CD14-positive monocyte (primary cell): ENCODE data around the gene NECAB2. TPM values are rescaled to one million over a fixed set of nuclear protein-coding genes. Genes with fewer than 3 reads are reported as not detected.

Experiments used
- DNase-seq, 3 donors: peaks; one replicate each; pipeline ENCODE4 v3.0.0-alpha.2; 2011 to 2022
- H2AFZ ChIP-seq: 2 replicates; pipeline ENCODE4 v1.6.0; 2012; ENCODE audit warnings: mild to moderate bottlenecking, low read depth, low read length, inconsistent platforms; ENCODE audit not compliant: insufficient read depth, poor library complexity, severe bottlenecking
- H3K27ac ChIP-seq, 2 donors: 1 replicate in 1 of 2; 2 replicates in 1 of 2; pipeline ENCODE4 v1.5.1; 2012 to 2013; ENCODE audit warnings: low read length in 2 of 2, control low read depth in 1 of 2, inconsistent platforms in 1 of 2, low read depth in 1 of 2, mild to moderate bottlenecking in 1 of 2
- H3K27me3 ChIP-seq, 2 donors: one replicate each; pipeline versions ENCODE4 v1.6.0 to v1.6.1; 2011 to 2013; ENCODE audit warnings: low read length in 2 of 2; ENCODE audit not compliant: control insufficient read depth in 2 of 2, insufficient read depth in 2 of 2
- H3K36me3 ChIP-seq, 2 donors: replicated peaks in 1 of 2; 1 replicate in 1 of 2; 2 replicates in 1 of 2; pipeline versions ENCODE4 v1.5.1 to v1.6.1; 2012 to 2013; ENCODE audit warnings: low read length in 2 of 2, control low read depth in 1 of 2, inconsistent platforms in 1 of 2, mild to moderate bottlenecking in 1 of 2; ENCODE audit not compliant: insufficient read depth in 2 of 2, control insufficient read depth in 1 of 2
- H3K4me1 ChIP-seq, 2 donors: 1 replicate in 1 of 2; 2 replicates in 1 of 2; pipeline versions ENCODE4 v1.5.1 to v1.6.1; 2012 to 2013; ENCODE audit warnings: low read length in 2 of 2, control low read depth in 1 of 2, inconsistent platforms in 1 of 2, mild to moderate bottlenecking in 1 of 2, moderate library complexity in 1 of 2; ENCODE audit not compliant: insufficient read depth in 2 of 2, control insufficient read depth in 1 of 2
- H3K4me2 ChIP-seq: replicated peaks from 2 replicates; pipeline ENCODE3; 2012; ENCODE audit warnings: low read length, moderate library complexity, mild to moderate bottlenecking; ENCODE audit not compliant: poor library complexity, severe bottlenecking; ENCODE audit errors: extremely low read depth
- H3K4me3 ChIP-seq, 3 experiments: fragments of 200-600 bp in 1 of 3; sonication (generic) in 1 of 3; replicated peaks in 1 of 3; 1 replicate in 2 of 3; 2 replicates in 1 of 3; pipeline ENCODE4 v1.5.1; 2011 to 2013; ENCODE audit warnings: low read length in 3 of 3, mild to moderate bottlenecking in 3 of 3, control low read depth in 2 of 3, low read depth in 2 of 3, inconsistent platforms in 1 of 3, moderate library complexity in 1 of 3
- H3K79me2 ChIP-seq: 2 replicates; pipeline ENCODE4 v1.6.0; 2012; ENCODE audit warnings: mild to moderate bottlenecking, control low read depth, inconsistent platforms, low read length, moderate library complexity; ENCODE audit not compliant: insufficient read depth
- H3K9ac ChIP-seq: 2 replicates; pipeline ENCODE4 v1.6.0; 2017; ENCODE audit warnings: low read length, mild to moderate bottlenecking; ENCODE audit not compliant: insufficient read depth, poor library complexity, severe bottlenecking
- H3K9me3 ChIP-seq, 2 donors: replicated peaks in 1 of 2; 1 replicate in 1 of 2; 2 replicates in 1 of 2; pipeline versions ENCODE4 v1.5.1 to v1.6.1; 2012 to 2013; ENCODE audit warnings: low read length in 2 of 2, control low read depth in 1 of 2; ENCODE audit not compliant: control insufficient read depth in 1 of 2, insufficient read depth in 1 of 2
- H4K20me1 ChIP-seq: 2 replicates; pipeline ENCODE4 v1.6.0; 2012; ENCODE audit warnings: mild to moderate bottlenecking, low read length, control low read depth, moderate library complexity; ENCODE audit not compliant: insufficient read depth
- H3K27ac Mint-ChIP-seq, 7 donors: one replicate each; pipeline ENCODE4 v1.8.0; 2020; ENCODE audit warnings: mild to moderate bottlenecking in 7 of 7, mixed read lengths in 7 of 7, moderate library complexity in 6 of 7, inconsistent platforms in 2 of 7
- H3K27me3 Mint-ChIP-seq, 3 donors: one replicate each; pipeline ENCODE4 v1.8.0; 2021 to 2022; ENCODE audit warnings: low read depth in 3 of 3, mild to moderate bottlenecking in 3 of 3, mixed read lengths in 3 of 3, moderate library complexity in 3 of 3, inconsistent platforms in 1 of 3
- H3K36me3 Mint-ChIP-seq, 2 donors: one replicate each; pipeline ENCODE4 v1.8.0; 2020; ENCODE audit warnings: mixed read lengths in 2 of 2, inconsistent platforms in 1 of 2, mild to moderate bottlenecking in 1 of 2
- H3K4me1 Mint-ChIP-seq: one replicate; pipeline ENCODE4 v1.8.0; 2020; ENCODE audit warnings: mild to moderate bottlenecking, mixed read lengths
- H3K4me3 Mint-ChIP-seq, 2 donors: one replicate each; pipeline ENCODE4 v1.8.0; 2020; ENCODE audit warnings: mild to moderate bottlenecking in 2 of 2, mixed read lengths in 2 of 2, moderate library complexity in 1 of 2
- H3K9me3 Mint-ChIP-seq, 7 donors: one replicate each; pipeline ENCODE4 v1.8.0; 2020 to 2022; ENCODE audit warnings: mixed read lengths in 7 of 7, mild to moderate bottlenecking in 6 of 7, moderate library complexity in 6 of 7, inconsistent platforms in 2 of 7
- CTCF ChIP-seq: fragments of 200-600 bp; IDR thresholded peaks from one replicate; pipeline ENCODE4 v1.8.0; 2022; ENCODE audit warnings: antibody characterized with exemption, mild to moderate bottlenecking
- WGBS: methylation state at CpG from one replicate; pipeline ENCODE4 v1.1.5; 2013; ENCODE audit warnings: missing lambda C conversion rate; ENCODE audit not compliant: insufficient coverage; 5-methylcytosine and 5-hydroxymethylcytosine counted together
- intact Hi-C, 2 donors: fragments of 100-400 bp; cut with micrococcal nuclease; formaldehyde crosslinking; loops; one replicate each; pipeline versions ENCODE4 v1.15.0 to v1.15.1; 2023
- polyA plus RNA-seq, 3 donors: library from polyadenylated mRNA; depleted of rRNA in 1 of 3; unstranded in 2 of 3; stranded (reverse) in 1 of 3; fragments of 300-500 nt in 2 of 3; fragments of >200 nt in 1 of 3; fragmentation: Illumina TruSeq in 2 of 3; gene quantifications; 1 replicate in 2 of 3; 2 replicates in 1 of 3; pipeline ENCODE4 v1.2.3, GENCODE V29; 2012 to 2021

NECAB2 gene
- polyA plus RNA-seq, 3 donors: 0.33 to 1.4 (median 0.52) TPM

GRCh38 chr16:84007965-84008364 lies 39.9 kb downstream of the NECAB2 start:
- 80% methylated on average over 3 of the region's 8 CpGs for WGBS
- H3K79me2 ChIP-seq: no peaks in the 10 kb centered on the region
- H3K9ac ChIP-seq: no peak overlapping the region

GRCh38 chr16:84009282-84009681 lies 41.2 kb downstream of the NECAB2 start:
- Histone ChIP-seq H3K36me3 (no peaks in the 10 kb centered on the region), H3K9ac (no peak overlapping the region), H3K27ac (no peak overlapping the region), H3K4me2 (no peak overlapping the region), H3K27me3 (peaks cover 0 to 17% of the 10 kb centered on the region in 2 donors), H3K79me2 (no peaks in the 10 kb centered on the region), H3K4me3 (no peak overlapping the region), H3K4me1 (peaks cover 5% of the 10 kb centered on the region in 2 donors), H2AFZ (no peak overlapping the region), H4K20me1 (no peaks in the 10 kb centered on the region), H3K9me3 (peaks cover 0 to 8% of the 10 kb centered on the region in 2 donors)
- no peak overlapping the region for H3K27ac Mint-ChIP-seq
- 82% methylated on average over 6 of the region's 6 CpGs for WGBS
- no peak for DNase-seq
- intact Hi-C loops: no loop called here
- H3K9me3 Mint-ChIP-seq: peaks cover 1 to 12% (median 5%) of the 10 kb centered on the region in 7 donors
- H3K4me3 Mint-ChIP-seq: no peak overlapping the region
- H3K27me3 Mint-ChIP-seq: peaks cover 14 to 32% (median 20%) of the 10 kb centered on the region in 3 donors
- H3K36me3 Mint-ChIP-seq: no peaks in the 10 kb centered on the region
- no peak for TF ChIP-seq CTCF
- H3K4me1 Mint-ChIP-seq: peaks cover 4% of the 10 kb centered on the region

More at GRCh38 chr16:84007965-84008364, 39.9 kb downstream of the NECAB2 start:
- Mint-ChIP-seq H3K27ac (no peak overlapping the region), H3K4me1 (no peaks in the 10 kb centered on the region), H3K9me3 (peaks cover 0 to 5% (median 0%) of the 10 kb centered on the region in 7 donors), H3K27me3 (peaks cover 22 to 42% (median 24%) of the 10 kb centered on the region in 3 donors), H3K4me3 (no peak overlapping the region), H3K36me3 (no peaks in the 10 kb centered on the region)
- Histone ChIP-seq H2AFZ (no peak overlapping the region), H3K4me1 (no peaks in the 10 kb centered on the region), H3K4me2 (no peak overlapping the region), H3K9me3 (no peaks in the 10 kb centered on the region), H3K27ac (no peak overlapping the region), H3K36me3 (no peaks in the 10 kb centered on the region), H4K20me1 (no peaks in the 10 kb centered on the region), H3K27me3 (peaks cover 0 to 22% of the 10 kb centered on the region in 2 donors), H3K4me3 (no peak overlapping the region)
- DNase-seq: no peak
- intact Hi-C loops: no loop called here
- TF ChIP-seq CTCF: no peak
